ENCODE data around the gene ATP5PB. TPM values are rescaled to one million over a fixed set of nuclear protein-coding genes. Genes with fewer than 3 reads are reported as not detected.

Gene ATP5PB
- polyA plus RNA-seq, 4 donors: 381 to 438 (median 392) TPM

DNA sequence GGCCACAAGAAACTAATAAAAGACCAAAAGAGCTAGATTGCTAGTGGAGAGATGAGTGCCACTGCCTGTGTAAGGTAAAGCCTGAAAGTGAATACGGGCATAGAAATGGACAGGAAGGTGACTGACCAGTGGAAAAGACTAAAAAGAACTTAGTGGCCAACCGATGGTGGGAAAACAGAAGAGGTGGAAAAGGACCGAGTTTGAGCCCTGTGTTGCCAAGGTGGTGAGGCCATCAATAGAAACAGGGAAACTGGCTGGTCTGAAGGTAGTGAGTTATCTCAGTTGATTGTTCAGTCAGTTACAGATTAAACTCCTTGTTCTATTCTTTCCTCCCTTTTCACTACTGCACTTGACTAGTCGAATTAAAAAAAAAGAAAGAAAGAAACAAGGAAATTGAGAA lies 2.7 kb upstream of the ATP5PB start:
- no peak for DNase-seq (ENCODE audit: low read depth in 4 of 4, low spot score in 3 of 4)

- no peak for DNase-seq (ENCODE audit: low read depth in 4 of 4, low spot score in 3 of 4)
Measured at GRCh38 chr1:111446967-111447892, 2.0 kb upstream of the ATP5PB start.

DNA sequence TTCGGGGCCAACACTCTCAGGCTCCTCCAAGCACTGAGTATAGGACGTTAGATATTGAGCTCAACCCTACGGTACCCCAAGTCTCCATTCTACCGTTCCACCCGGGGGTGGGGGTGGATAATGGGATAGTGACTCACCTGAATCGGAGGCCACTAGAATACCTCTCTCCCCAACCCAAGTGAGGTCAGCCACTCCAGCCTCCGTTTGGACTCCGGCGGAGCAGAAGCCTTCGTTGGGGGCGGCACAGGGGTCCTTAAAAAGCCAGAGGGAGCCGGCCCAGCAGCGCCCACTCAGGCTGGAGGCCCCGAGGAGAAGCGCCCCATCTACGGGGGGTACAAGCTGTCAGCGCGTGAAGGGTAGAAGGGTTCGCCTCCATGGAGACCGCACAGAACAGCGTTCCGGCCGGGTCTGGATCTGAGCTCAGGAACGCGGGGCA lies 764 bp upstream of the ATP5PB start:
- DNase-seq (ENCODE audit: low read depth in 4 of 4, low spot score in 3 of 4): no peak

- no peak for DNase-seq (ENCODE audit: low read depth in 4 of 4, low spot score in 3 of 4)
Measured at GRCh38 chr1:111449703-111450017, 396 bp downstream of the ATP5PB start.

DNA sequence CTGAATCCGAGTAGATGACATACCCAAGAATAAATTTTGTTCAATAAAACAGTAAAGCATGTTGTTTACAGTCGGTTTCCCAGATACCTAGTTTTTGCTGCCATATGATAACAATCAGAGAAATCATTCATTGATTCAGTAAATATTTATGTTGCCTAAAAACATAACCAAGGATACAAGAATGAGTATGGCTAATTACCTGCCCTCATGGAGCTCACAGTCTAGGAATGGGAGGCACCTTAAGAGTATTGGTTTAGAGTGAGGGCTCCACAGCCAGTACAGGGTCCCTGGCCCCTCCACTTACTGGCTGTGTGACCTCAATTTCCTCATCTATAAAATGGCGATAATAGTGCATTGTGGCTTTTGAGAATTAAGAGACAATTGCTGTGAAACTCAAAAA lies 921 bp downstream of the ATP5PB start:
- DNase-seq (ENCODE audit: low read depth in 4 of 4, low spot score in 3 of 4): no peak

- no peak for DNase-seq (ENCODE audit: low read depth in 4 of 4, low spot score in 3 of 4)
Measured at GRCh38 chr1:111452581-111452980, 3.3 kb downstream of the ATP5PB start.

DNA sequence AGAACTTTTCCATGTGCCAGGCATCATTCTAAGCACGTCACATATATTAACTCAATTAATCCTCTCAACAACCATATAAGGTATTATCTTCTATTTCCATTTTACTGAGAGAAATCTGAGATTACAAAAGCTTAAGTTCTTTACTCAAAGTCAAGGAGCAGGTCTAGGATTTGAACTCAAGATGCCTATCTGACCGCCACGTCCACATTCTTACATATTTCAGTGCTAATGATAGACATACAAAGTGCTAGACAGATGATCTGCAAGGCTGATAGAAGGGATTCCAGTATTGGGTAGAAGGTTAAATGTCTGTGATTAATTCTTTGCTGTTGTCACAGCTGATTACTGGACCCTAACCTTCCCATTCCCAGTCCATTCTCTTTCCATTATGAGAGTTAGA lies 4.4 kb downstream of the ATP5PB start:
- DNase-seq (ENCODE audit: low read depth in 4 of 4, low spot score in 3 of 4): no peak

DNA sequence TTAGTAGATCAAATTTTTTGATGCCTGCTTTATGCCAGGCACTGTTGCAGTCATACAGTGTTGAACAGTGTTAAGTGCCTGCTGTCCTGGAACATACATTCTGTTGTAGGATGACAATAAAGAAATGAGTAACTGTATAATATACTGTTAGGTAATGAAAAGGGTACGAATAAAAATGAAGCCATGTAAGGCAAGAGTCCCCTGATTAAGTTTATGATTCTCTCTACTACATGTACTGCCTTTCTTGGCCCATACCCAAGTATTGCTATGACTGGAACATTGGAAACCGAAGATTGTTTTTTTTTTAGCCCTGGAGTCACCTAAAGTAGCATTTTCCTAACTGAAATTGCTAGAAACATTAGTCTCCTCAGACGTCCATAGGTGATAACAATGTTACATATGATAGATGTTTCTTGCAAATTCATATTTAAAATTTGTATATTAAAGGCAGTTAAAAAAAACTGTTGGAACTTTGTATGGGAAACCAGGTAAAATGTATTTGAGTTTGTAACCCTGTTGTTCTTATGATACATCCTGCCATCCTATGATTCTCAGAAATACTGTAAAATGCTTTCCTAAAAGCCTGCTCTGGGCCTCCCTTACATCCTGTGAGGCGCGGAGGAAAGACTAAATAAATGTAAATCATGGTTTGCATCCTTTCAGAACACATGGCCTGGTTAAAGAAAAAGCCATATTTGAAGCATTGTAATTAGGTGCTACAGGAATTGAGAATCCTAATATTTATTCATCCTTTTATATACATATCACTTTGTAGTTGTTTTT lies 5.8 kb downstream of the ATP5PB start:
- no peak for DNase-seq (ENCODE audit: low read depth in 4 of 4, low spot score in 3 of 4)

DNA sequence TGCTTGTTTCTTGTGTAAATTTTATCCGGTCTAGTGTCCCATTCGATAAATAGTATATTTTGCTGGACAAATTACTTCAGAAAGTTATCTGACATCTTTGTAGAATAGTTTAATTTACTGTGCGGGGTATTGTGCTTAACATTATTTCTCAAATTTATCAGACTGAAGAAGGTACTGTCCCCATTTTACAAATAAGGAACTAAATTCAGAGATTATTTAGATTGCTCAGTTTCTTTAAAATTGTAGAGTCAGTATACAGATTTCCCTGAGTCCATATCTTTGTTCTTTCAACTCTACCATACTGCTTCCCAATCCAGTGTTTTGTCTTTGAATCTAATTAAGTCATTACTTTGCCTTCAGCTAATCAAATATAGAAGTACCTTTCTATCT lies 6.4 kb downstream of the ATP5PB start:
- no peak for DNase-seq (ENCODE audit: low read depth in 4 of 4, low spot score in 3 of 4)

- no peak for DNase-seq (ENCODE audit: low read depth in 4 of 4, low spot score in 3 of 4)
Measured at GRCh38 chr1:111461765-111462164, 12.5 kb downstream of the ATP5PB start.

DNA sequence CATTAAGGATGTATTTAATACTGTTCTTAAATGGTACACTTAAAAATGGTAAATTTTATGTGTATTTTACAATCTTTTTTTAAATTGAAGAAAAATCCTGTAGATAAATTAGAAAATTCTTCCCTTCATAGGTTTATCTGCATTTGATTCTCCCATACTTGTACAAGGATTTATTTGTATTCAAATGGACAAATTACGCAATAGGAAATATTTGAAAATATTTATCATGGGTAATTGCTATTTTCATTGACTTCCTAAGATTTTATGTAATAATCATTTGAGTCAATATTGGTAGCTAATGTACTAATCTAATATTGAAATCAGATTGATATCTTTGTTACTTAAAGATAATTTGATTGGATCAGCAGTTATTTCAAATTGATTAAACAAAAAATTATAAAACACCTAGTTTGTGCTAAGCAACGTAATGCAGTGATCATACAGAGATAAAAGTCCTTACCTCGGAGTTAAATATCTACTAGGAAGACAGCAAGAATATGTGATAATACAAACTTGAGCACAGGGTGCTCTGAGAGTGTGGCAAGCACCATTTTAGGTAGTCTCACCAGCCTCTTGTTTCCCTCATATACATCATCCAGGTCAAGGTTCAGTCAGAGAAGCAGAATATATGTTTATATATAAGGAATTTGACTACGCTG lies 13.2 kb downstream of the ATP5PB start:
- no peak for DNase-seq (ENCODE audit: low read depth in 4 of 4, low spot score in 3 of 4)

DNA sequence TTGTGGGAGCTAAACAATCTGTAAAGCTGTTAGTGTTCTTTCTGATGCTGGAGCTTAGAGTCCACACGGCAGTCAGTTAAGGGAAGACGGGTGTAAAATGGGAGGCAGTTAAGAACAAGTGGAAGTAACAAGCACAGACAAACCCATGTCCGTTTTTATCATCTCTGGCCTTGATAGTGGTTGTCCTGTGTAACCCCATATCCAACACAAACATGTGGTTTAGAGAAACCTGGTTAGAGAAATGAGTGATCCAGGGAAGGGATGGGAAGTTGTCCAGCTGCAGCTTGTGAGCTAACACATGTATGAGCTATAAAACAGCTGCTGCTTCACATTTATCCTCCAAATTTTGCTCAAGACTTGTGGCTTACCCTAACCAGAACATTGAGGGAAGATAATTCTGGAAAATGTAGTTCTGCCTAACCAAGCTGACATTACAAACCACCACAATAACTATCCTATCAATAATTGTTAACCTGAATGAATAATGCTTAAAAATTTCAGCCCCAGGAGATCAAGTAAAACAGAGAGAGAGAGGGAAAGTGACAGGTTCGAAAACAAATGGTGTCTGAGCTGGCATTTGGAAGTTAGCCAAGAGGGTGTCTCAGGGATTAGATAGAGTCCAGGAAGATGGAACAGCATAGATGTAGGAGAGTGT lies 13.9 kb downstream of the ATP5PB start:
- no peak for DNase-seq (ENCODE audit: low read depth in 4 of 4, low spot score in 3 of 4)

GRCh38 chr1:111465754-111466153 lies 16.5 kb downstream of the ATP5PB start:
- DNase-seq (ENCODE audit: low read depth in 4 of 4, low spot score in 3 of 4): no peak

GRCh38 chr1:111466480-111466879 lies 17.2 kb downstream of the ATP5PB start:
- no peak for DNase-seq (ENCODE audit: low read depth in 4 of 4, low spot score in 3 of 4)

DNA sequence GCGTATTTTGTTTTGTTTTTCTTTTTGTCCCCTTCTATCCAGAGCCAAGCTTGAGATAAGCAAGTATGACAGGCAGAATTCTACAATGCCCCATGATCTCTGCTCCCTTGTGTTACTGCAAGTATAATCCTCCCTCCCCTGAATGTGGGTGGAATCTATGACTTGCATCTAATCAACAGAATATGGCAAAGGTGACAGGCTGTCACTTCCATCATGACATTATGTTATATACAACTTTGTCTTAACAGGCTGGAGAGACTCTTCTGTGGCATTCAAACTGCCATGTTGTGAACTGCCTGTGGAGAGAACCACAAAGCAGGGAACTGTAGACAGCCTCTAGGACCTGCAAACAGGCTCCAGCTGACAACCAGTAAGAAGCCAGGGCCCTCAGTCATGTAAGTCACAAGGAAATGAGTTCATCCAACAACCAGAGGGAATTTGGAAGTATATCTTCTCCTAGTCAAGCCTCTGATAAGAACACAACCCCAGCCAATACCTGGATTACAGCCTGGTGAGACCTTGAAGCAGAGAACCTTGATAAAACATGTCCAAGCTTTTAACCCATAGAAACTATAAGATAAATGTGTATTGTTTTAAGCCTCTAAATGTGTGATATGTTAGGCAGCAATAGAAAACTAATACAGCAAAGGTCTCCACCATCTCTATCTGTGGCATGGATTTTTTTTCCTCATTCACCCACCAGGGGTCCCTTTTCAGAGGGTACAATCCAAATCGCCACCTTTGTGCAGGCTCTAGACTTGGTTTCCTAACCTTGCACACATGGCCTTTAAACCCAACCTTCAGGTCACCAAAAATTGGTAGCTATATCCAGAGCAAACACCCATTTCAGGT lies 18.8 kb downstream of the ATP5PB start:
- no peak for DNase-seq (ENCODE audit: low read depth in 4 of 4, low spot score in 3 of 4)

- DNase-seq (ENCODE audit: low read depth in 4 of 4, low spot score in 3 of 4): no peak
Measured at GRCh38 chr1:111468717-111469100, 19.4 kb downstream of the ATP5PB start.

- no peak for DNase-seq (ENCODE audit: low read depth in 4 of 4, low spot score in 3 of 4)
Measured at GRCh38 chr1:111469539-111469938, 20.3 kb downstream of the ATP5PB start.

- no peak for DNase-seq (ENCODE audit: low read depth in 4 of 4, low spot score in 3 of 4)
Measured at GRCh38 chr1:111470596-111470995, 21.3 kb downstream of the ATP5PB start.

DNA sequence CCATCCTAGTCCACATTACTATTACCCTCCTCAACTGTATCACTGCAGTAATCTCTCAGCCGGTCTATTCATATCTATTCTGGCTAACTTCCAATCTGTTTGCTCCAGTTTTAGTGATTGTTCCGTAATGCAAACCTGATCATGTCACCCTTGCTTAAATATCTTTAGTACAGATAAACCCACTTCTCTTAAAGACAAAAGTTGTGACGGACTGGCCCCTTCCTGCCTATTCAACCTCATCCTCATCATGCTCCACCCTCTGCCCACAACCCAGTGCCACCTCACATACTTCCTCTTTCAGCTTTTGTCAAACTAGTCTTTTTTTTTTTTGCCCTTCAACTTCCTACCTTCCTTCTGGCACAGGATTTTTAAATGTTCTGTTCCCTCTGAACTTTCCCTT lies 21.7 kb downstream of the ATP5PB start:
- no peak for DNase-seq (ENCODE audit: low read depth in 4 of 4, low spot score in 3 of 4)

GRCh38 chr1:111471538-111471937 lies 22.3 kb downstream of the ATP5PB start:
- DNase-seq (ENCODE audit: low read depth in 4 of 4, low spot score in 3 of 4): no peak
